OCI-LY3 (cell line): ENCODE data around the gene CHRM5.

ENCODE experiments used
- H2AFZ ChIP-seq: fragments of 200-600, 300-600 bp; shearing (Covaris generic); 2 replicates; pipeline ENCODE4 v1.6.0; 2014; ENCODE audit warnings: antibody characterized with exemption, low read depth, low read length
- H3K27ac ChIP-seq: fragments of 200-600, 300-600 bp; sonication (generic); 2 replicates; pipeline ENCODE4 v1.5.1; 2014; ENCODE audit warnings: mild to moderate bottlenecking, low read length, moderate library complexity, mixed read lengths
- H3K27me3 ChIP-seq: fragments of 200-600, 300-600 bp; sonication (generic); 2 replicates; pipeline ENCODE4 v1.6.1; 2014; ENCODE audit warnings: low read depth, low read length, mixed read lengths
- H3K36me3 ChIP-seq: fragments of 200-600, 300-600 bp; sonication (generic); replicated peaks from 2 replicates; pipeline ENCODE3; 2014; ENCODE audit warnings: low read depth, low read length, mixed read lengths
- H3K4me1 ChIP-seq: fragments of 300-600, 200-600 bp; sonication (generic); 2 replicates; pipeline ENCODE4 v1.6.1; 2014; ENCODE audit warnings: low read length, mixed read lengths
- H3K4me2 ChIP-seq: fragments of 200-600, 300-600 bp; sonication (generic); 2 replicates; pipeline ENCODE4 v1.6.1; 2014; ENCODE audit warnings: low read length, mixed read lengths
- H3K4me3 ChIP-seq: fragments of 300-600, 200-600 bp; sonication (generic); 2 replicates; pipeline ENCODE4 v1.5.1; 2014; ENCODE audit warnings: antibody characterized with exemption, mild to moderate bottlenecking, low read length, moderate library complexity
- H3K79me2 ChIP-seq: fragments of 300-600, 200-600 bp; shearing (Covaris generic); 2 replicates; pipeline ENCODE4 v1.6.1; 2014; ENCODE audit warnings: mild to moderate bottlenecking, low read length, mixed read lengths
- H3K9ac ChIP-seq: fragments of 300-600, 200-600 bp; shearing (Covaris generic); 2 replicates; pipeline ENCODE4 v1.6.0; 2014; ENCODE audit warnings: mild to moderate bottlenecking, low read length, moderate library complexity
- H3K9me3 ChIP-seq: fragments of 200-600, 300-600 bp; shearing (Covaris generic); 2 replicates; pipeline ENCODE4 v1.6.1; 2014; ENCODE audit warnings: low read length, mixed read lengths; ENCODE audit not compliant: insufficient read depth
- H4K20me1 ChIP-seq: fragments of 200-600, 300-600 bp; sonication (generic); 2 replicates; pipeline ENCODE4 v1.6.1; 2016; ENCODE audit warnings: low read length, mixed read lengths; ENCODE audit not compliant: insufficient read depth
- EZH2phosphoT487 ChIP-seq: fragments of 200-600 bp; shearing (Covaris generic); IDR thresholded peaks from 2 replicates; pipeline ENCODE4 v1.6.1; 2018; ENCODE audit warnings: antibody characterized with exemption, mixed run types, low read depth
- TF ChIP-seq, protein P1 (sequence below): fragments of 200-600, 300-600 bp; sonication (generic); IDR thresholded peaks from 2 replicates; pipeline ENCODE4 v1.5.1; 2014; ENCODE audit warnings: antibody characterized with exemption, low read length, low read depth

CHRM5 gene

DNA sequence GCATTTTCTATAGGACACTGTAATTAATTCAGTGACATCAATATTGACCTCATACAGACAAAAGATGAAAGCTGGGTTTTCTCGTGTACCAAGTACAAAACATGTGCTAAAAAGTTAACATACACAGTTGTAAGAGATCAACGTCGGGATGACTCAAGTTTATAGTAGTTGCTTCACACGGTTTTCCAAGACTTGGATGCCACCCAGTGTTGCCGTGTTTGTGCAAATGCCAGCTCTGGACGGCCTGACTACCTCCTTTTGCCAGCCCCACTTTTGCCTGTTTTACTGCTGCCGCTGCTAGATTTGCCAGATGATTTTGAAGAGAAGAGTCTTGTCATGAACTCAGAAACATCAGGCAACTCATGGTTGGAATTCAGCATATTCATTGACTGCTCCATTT is 115.8 kb downstream of the CHRM5 start:
- Histone ChIP-seq H3K79me2 (no peaks in the 10 kb centered on the region), H3K9me3 (no peaks in the 10 kb centered on the region), H3K36me3 (peaks cover 18% of the 10 kb centered on the region), H3K4me2 (no peak overlapping the region), H3K4me3 (no peak overlapping the region), H3K9ac (no peak overlapping the region), H3K27me3 (no peaks in the 10 kb centered on the region), H3K27ac (no peak overlapping the region), H4K20me1 (no peaks in the 10 kb centered on the region), H2AFZ (no peak overlapping the region), H3K4me1 (peaks cover 3% of the 10 kb centered on the region)
- no peak for TF ChIP-seq EZH2phosphoT487
- TF ChIP-seq, protein P1, sequence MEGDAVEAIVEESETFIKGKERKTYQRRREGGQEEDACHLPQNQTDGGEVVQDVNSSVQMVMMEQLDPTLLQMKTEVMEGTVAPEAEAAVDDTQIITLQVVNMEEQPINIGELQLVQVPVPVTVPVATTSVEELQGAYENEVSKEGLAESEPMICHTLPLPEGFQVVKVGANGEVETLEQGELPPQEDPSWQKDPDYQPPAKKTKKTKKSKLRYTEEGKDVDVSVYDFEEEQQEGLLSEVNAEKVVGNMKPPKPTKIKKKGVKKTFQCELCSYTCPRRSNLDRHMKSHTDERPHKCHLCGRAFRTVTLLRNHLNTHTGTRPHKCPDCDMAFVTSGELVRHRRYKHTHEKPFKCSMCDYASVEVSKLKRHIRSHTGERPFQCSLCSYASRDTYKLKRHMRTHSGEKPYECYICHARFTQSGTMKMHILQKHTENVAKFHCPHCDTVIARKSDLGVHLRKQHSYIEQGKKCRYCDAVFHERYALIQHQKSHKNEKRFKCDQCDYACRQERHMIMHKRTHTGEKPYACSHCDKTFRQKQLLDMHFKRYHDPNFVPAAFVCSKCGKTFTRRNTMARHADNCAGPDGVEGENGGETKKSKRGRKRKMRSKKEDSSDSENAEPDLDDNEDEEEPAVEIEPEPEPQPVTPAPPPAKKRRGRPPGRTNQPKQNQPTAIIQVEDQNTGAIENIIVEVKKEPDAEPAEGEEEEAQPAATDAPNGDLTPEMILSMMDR = no peak

GRCh38 chr15:34085746-34086145 is 117.4 kb downstream of the CHRM5 start:
- Histone ChIP-seq H3K4me2 (no peak overlapping the region), H2AFZ (no peak overlapping the region), H3K27me3 (no peaks in the 10 kb centered on the region), H3K36me3 (peaks cover 22% of the 10 kb centered on the region), H4K20me1 (no peaks in the 10 kb centered on the region), H3K27ac (no peak overlapping the region), H3K4me1 (no peaks in the 10 kb centered on the region), H3K79me2 (no peaks in the 10 kb centered on the region), H3K9me3 (no peaks in the 10 kb centered on the region), H3K4me3 (no peak overlapping the region), H3K9ac (no peak overlapping the region)
- no peak for TF ChIP-seq EZH2phosphoT487
- TF ChIP-seq, protein P1 = no peak

DNA sequence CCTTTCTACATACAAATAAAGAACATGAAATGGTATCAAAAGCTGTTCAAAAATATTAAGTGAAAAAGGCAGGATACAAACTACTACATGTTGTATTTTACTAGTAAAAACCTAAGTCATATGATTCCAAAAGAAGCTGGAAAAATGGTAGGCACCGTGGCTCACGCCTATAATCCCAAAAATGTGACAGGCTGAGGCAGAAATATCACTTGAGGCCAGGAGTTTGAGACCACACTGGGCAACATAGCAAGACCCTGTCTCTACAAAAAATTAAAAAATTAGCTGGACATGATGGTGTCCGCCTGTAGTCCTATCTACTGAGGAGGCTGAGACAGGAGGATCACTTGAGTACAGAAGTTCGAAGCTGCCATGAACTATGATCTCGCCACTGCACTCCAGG is 131.6 kb downstream of the CHRM5 start:
- Histone ChIP-seq H2AFZ (no peak overlapping the region), H3K4me1 (peaks cover 14% of the 10 kb centered on the region), H3K4me2 (peak overlapping the region; percentile 90), H3K36me3 (peaks cover 18% of the 10 kb centered on the region), H3K9me3 (0 out of 2 replicates have a peak, but pooled peaks cover 6% of the 10 kb centered on the region), H4K20me1 (no peaks in the 10 kb centered on the region), H3K79me2 (peaks cover 72% of the 10 kb centered on the region), H3K27me3 (no peaks in the 10 kb centered on the region), H3K4me3 (peak overlapping the region; percentile 90; the same call in 1 of the 2 replicates), H3K9ac (no peak overlapping the region), H3K27ac (no peak overlapping the region)
- TF ChIP-seq, protein P1 = no peak
- TF ChIP-seq EZH2phosphoT487 = no peak

DNA sequence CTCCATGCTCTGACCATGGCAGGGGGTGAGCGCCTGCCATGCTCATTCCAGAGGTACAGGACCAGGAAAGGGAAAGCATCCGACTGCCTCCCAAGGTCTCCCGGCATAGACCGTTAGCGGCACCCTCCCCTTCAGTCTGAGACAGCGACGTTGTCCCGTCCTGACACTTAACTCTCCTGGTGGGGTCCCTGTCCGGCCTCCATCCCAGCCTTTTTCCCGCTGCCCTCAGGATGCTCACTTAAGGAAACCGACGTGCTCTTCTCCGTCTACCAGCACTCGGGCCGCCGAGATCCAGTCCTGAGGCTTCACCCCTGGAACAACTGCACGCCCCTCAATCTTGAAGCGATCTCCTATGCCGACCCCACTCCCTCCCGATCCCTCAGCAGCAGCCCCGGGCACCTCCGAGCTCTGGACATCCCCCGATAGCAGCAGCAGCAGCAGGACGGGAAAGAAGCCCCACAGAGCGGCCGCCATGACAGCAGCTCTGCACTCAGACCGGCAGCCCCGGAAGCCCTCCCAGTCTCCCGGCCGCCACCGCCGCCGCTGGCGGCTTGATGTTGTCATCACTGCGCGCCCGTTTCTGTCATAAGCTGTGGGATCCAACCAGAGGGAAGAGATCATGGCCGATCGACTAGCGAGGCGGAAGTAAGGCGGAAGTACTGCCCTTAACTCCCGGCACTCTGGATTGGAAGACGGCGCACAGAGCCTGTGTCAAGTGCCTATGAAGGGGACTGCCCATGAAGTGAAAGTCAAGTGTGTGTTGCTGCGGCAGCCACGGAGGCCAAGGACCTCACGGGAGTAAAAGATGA is 133.3 kb downstream of the CHRM5 start, which contains the start of the genes EMC7 and PGBD4:
EMC7 (minus strand) TSS at position 497 of the 809 bp plus-strand sequence; CDS start at position 474, 23 bp downstream.
PGBD4 (plus strand) TSS at position 718 of the 809 bp plus-strand sequence. CDS start 449 bp downstream, outside the sequence.
- Histone ChIP-seq H3K9me3 (0 out of 2 replicates have a peak, but pooled peaks cover 6% of the 10 kb centered on the region), H3K79me2 (peaks cover 64% of the 10 kb centered on the region), H3K27ac (peak within 1 kb of the TSS; percentile 73), H3K4me2 (peak within 1 kb of the TSS; percentile 90), H3K4me3 (peak within 1 kb of the TSS; percentile 90), H3K9ac (peak within 1 kb of the TSS; percentile 86), H4K20me1 (no peaks in the 10 kb centered on the region), H3K27me3 (no peaks in the 10 kb centered on the region), H3K36me3 (peaks cover 16% of the 10 kb centered on the region), H2AFZ (peak within 1 kb of the TSS; percentile 95), H3K4me1 (peaks cover 14% of the 10 kb centered on the region)
- TF ChIP-seq, protein P1 = no peak
- TF ChIP-seq EZH2phosphoT487 = no peak
